Measurements from ENCODE around the gene WWP2.

Gene WWP2

DNA sequence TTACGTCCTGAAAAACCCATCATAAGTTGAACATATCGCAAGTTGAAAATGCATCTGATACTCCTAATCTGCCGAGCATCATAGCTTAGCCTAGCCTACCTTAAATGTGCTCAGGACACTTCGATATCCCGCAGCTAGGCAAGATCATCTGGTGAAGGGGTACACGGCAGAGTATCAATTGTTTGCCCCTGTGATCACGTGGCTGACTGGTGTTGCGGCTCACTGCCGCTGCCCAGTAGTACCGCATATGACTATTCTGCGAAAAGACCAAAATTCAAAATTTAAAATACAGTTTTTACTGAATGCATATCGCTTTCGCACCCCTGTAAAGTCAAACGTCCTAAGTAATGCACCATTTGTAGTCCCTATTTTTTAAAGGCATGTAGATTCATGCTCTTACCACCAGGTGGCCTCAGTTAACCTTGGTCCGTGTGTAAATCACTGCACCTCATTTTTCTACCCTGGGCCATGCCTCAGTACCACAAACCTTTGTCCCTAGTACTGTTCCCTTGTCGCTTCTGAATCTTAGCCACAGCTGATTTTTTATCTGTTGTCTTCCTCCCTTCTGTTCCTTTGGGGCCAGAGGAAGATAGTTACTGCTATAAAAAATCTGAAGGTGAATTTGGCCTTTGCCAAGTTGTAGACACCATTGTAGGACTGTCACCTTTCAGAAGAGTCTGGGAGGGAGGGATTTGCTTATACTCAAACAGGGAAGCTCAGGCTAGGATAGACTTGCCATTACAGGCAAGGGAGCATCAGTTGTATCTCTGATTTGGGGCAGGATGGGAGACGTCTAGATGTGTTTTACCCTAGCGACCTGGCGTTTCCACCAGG lies 34.4 kb downstream of the WWP2 start (continued):
- TF ChIP-seq ZNF274 (IDR thresholded peaks at IDR 0.05; ENCODE audit: low read length) (no peak), ZNF274 (tag by site-specific recombination; IDR thresholded peaks at IDR 0.05; ENCODE audit: borderline replicate concordance) (no peak), REPIN1 (tag by site-specific recombination; IDR thresholded peaks at IDR 0.05; ENCODE audit: low read depth) (no peak), GLIS2 (tag by site-specific recombination; IDR thresholded peaks at IDR 0.05) (no peak), ZNF555 (tag by site-specific recombination; conservative IDR thresholded peaks at IDR 0.05) (no peak), ZBTB21 (tag by site-specific recombination; IDR thresholded peaks at IDR 0.05) (no peak), ZNF660 (tag by site-specific recombination; IDR thresholded peaks at IDR 0.05) (0 out of 2 replicates have a peak, but pooled peaks have one; percentile 31), ZNF2 (tag by site-specific recombination; IDR thresholded peaks at IDR 0.05) (peak; percentile 22; the same call in 1 of the 2 replicates), ZBTB48 (tag by site-specific recombination; IDR thresholded peaks at IDR 0.05) (no peak), ZNF48 (tag by site-specific recombination; IDR thresholded peaks at IDR 0.05) (no peak), YY2 (tag by site-specific recombination; IDR thresholded peaks at IDR 0.05) (no peak), ZNF121 (tag by site-specific recombination; IDR thresholded peaks at IDR 0.05) (no peak), ZNF521 (tag by site-specific recombination; IDR thresholded peaks at IDR 0.05) (no peak), SP3 (tag by site-specific recombination; IDR thresholded peaks at IDR 0.05) (no peak)
- TF ChIP-seq, protein P1, sequence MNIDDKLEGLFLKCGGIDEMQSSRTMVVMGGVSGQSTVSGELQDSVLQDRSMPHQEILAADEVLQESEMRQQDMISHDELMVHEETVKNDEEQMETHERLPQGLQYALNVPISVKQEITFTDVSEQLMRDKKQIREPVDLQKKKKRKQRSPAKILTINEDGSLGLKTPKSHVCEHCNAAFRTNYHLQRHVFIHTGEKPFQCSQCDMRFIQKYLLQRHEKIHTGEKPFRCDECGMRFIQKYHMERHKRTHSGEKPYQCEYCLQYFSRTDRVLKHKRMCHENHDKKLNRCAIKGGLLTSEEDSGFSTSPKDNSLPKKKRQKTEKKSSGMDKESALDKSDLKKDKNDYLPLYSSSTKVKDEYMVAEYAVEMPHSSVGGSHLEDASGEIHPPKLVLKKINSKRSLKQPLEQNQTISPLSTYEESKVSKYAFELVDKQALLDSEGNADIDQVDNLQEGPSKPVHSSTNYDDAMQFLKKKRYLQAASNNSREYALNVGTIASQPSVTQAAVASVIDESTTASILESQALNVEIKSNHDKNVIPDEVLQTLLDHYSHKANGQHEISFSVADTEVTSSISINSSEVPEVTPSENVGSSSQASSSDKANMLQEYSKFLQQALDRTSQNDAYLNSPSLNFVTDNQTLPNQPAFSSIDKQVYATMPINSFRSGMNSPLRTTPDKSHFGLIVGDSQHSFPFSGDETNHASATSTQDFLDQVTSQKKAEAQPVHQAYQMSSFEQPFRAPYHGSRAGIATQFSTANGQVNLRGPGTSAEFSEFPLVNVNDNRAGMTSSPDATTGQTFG (tag by site-specific recombination; IDR thresholded peaks at IDR 0.05; ENCODE audit: borderline replicate concordance): no peak
- TF ChIP-seq, protein P2, sequence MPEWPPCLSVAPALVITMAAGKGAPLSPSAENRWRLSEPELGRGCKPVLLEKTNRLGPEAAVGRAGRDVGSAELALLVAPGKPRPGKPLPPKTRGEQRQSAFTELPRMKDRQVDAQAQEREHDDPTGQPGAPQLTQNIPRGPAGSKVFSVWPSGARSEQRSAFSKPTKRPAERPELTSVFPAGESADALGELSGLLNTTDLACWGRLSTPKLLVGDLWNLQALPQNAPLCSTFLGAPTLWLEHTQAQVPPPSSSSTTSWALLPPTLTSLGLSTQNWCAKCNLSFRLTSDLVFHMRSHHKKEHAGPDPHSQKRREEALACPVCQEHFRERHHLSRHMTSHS (tag by site-specific recombination; IDR thresholded peaks at IDR 0.05): no peak
- TF ChIP-seq, protein P3, sequence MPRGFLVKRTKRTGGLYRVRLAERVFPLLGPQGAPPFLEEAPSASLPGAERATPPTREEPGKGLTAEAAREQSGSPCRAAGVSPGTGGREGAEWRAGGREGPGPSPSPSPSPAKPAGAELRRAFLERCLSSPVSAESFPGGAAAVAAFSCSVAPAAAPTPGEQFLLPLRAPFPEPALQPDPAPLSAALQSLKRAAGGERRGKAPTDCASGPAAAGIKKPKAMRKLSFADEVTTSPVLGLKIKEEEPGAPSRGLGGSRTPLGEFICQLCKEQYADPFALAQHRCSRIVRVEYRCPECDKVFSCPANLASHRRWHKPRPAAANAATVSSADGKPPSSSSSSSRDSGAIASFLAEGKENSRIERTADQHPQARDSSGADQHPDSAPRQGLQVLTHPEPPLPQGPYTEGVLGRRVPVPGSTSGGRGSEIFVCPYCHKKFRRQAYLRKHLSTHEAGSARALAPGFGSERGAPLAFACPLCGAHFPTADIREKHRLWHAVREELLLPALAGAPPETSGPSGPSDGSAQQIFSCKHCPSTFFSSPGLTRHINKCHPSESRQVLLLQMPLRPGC (tag by site-specific recombination; IDR thresholded peaks at IDR 0.05): no peak

DNA sequence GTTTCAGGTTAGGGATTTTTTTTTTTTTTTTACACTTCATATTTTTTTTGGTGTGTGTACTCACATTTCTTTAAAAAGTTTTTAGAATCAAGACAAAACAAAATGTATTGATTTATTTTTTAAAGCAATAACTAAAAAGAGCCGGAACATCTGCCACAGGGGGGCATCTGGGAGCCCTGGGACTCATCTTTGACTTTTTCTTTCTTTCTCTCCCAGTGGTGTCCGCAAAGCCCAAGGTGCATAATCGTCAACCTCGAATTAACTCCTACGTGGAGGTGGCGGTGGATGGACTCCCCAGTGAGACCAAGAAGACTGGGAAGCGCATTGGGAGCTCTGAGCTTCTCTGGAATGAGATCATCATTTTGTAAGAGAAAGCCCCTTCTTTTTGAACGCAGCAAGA lies 36.3 kb downstream of the WWP2 start:
- H3K27ac ChIP-seq (ENCODE audit: extremely low read depth, low read depth, low read length): no peak overlapping the region

More for the DNA sequence above, 36.3 kb downstream of the WWP2 start:
- POLR2A ChIA-PET: no interaction called here
- CTCF ChIA-PET: interaction anchor here (0.6 to 6.5 kb wide), 3 partner anchors 11 to 872 kb away, joined by 3 to 81 read pairs (median 3); no protein-coding TSS in a partner anchor
- Histone ChIP-seq H3K4me1 (ENCODE audit: control insufficient read depth, insufficient read depth, low read length) (no peaks in the 10 kb centered on the region), H3K36me3 (ENCODE audit: control insufficient read depth in 2 of 2, insufficient read depth in 1 of 2, low read length in 2 of 2) (peaks cover 0 to 15% of the 10 kb centered on the region in 2 experiments; a peak in 2 of 3 replicates), H3K4me3 (ENCODE audit: low read depth, low read length) (no peak overlapping the region), H3K9me3 (ENCODE audit: control insufficient read depth, insufficient read depth, low read depth, low read length) (no peaks in the 10 kb centered on the region)
- TF ChIP-seq ZNF121 (tag by site-specific recombination; IDR thresholded peaks at IDR 0.05) (no peak), ZNF202 (tag by site-specific recombination; IDR thresholded peaks at IDR 0.05; ENCODE audit: borderline replicate concordance) (no peak), MEIS1 (CRISPR knock-in tag; IDR thresholded peaks at IDR 0.05; ENCODE audit: borderline replicate concordance) (no peak)
- TF ChIP-seq, protein P4, sequence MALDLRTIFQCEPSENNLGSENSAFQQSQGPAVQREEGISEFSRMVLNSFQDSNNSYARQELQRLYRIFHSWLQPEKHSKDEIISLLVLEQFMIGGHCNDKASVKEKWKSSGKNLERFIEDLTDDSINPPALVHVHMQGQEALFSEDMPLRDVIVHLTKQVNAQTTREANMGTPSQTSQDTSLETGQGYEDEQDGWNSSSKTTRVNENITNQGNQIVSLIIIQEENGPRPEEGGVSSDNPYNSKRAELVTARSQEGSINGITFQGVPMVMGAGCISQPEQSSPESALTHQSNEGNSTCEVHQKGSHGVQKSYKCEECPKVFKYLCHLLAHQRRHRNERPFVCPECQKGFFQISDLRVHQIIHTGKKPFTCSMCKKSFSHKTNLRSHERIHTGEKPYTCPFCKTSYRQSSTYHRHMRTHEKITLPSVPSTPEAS (tag by site-specific recombination; IDR thresholded peaks at IDR 0.05): no peak

All from HEK293 (cell line).